Naive thymus-derived CD4-positive, alpha-beta T cell (primary cell): ENCODE measurements around the gene FOXN3. TPM values are rescaled to one million over a fixed set of nuclear protein-coding genes. Genes with fewer than 3 reads are reported as not detected.

Experiments
- ATAC-seq: fragments of 150-1000 bp; cut with Tn5 transposase; 2 replicates; pipeline ENCODE4 v1.10.0; 2021; ENCODE audit warnings: mild to moderate bottlenecking, moderate library complexity
- CTCF ChIA-PET: fragments of 350-600 bp; sonication (Branson Sonifier 250); formaldehyde crosslinking; loops from one replicate; lab custom pipeline; 2021; ENCODE audit warnings: antibody characterized with exemption; lab: Charles Lee
- POLR2A ChIA-PET: fragments of 350-600 bp; sonication (Branson Sonifier 250); formaldehyde crosslinking; loops from one replicate; lab custom pipeline; 2021; ENCODE audit warnings: antibody characterized with exemption, inconsistent platforms; lab: Charles Lee
- DNase-seq, 9 donors: peaks; one replicate each; pipeline versions ENCODE4 v3.0.0 to v3.0.0-alpha.2; 2020 to 2022; ENCODE audit warnings: mixed read lengths in 1 of 9
- H3K27ac ChIP-seq: one replicate; pipeline ENCODE4 v1.7.0; 2013; ENCODE audit warnings: mild to moderate bottlenecking, low read depth, low read length, moderate library complexity
- H3K27me3 ChIP-seq, 2 donors: one replicate each; pipeline ENCODE4 v1.7.0; 2013; ENCODE audit warnings: low read length in 2 of 2, mild to moderate bottlenecking in 2 of 2, moderate library complexity in 2 of 2; ENCODE audit not compliant: control insufficient read depth in 2 of 2, insufficient read depth in 2 of 2
- H3K36me3 ChIP-seq, 3 experiments: 1 replicate in 2 of 3; 2 replicates in 1 of 3; pipeline ENCODE4 v1.7.0; 2013; ENCODE audit warnings: low read length in 3 of 3, mild to moderate bottlenecking in 3 of 3, moderate library complexity in 1 of 3; ENCODE audit not compliant: insufficient read depth in 3 of 3, control insufficient read depth in 2 of 3
- H3K4me1 ChIP-seq, 2 donors: one replicate each; pipeline ENCODE4 v1.7.0; 2013; ENCODE audit warnings: low read length in 2 of 2, mild to moderate bottlenecking in 2 of 2, moderate library complexity in 1 of 2; ENCODE audit not compliant: control insufficient read depth in 2 of 2, insufficient read depth in 2 of 2
- H3K4me3 ChIP-seq: 2 replicates; pipeline ENCODE4 v1.7.0; 2013; ENCODE audit warnings: mild to moderate bottlenecking, low read length
- H3K9me3 ChIP-seq, 3 experiments: 1 replicate in 2 of 3; 2 replicates in 1 of 3; pipeline ENCODE4 v1.7.0; 2013; ENCODE audit warnings: low read length in 3 of 3; ENCODE audit not compliant: control insufficient read depth in 2 of 3
- H3K27ac Mint-ChIP-seq, 9 donors: one replicate each; pipeline ENCODE4 v1.8.0; 2020 to 2022; ENCODE audit warnings: mixed read lengths in 9 of 9, mild to moderate bottlenecking in 8 of 9, moderate library complexity in 5 of 9, inconsistent platforms in 2 of 9
- H3K27me3 Mint-ChIP-seq, 5 donors: one replicate each; pipeline ENCODE4 v1.8.0; 2021 to 2022; ENCODE audit warnings: mixed read lengths in 5 of 5, mild to moderate bottlenecking in 1 of 5
- H3K36me3 Mint-ChIP-seq, 5 donors: one replicate each; pipeline ENCODE4 v1.8.0; 2020 to 2022; ENCODE audit warnings: mixed read lengths in 5 of 5, mild to moderate bottlenecking in 3 of 5, inconsistent platforms in 1 of 5
- H3K4me1 Mint-ChIP-seq, 7 donors: one replicate each; pipeline ENCODE4 v1.8.0; 2020 to 2022; ENCODE audit warnings: mixed read lengths in 7 of 7, mild to moderate bottlenecking in 3 of 7, inconsistent platforms in 1 of 7
- H3K4me3 Mint-ChIP-seq, 10 donors: one replicate each; pipeline ENCODE4 v1.8.0; 2020 to 2022; ENCODE audit warnings: mild to moderate bottlenecking in 10 of 10, mixed read lengths in 10 of 10, moderate library complexity in 6 of 10, inconsistent platforms in 2 of 10
- H3K9me3 Mint-ChIP-seq, 11 donors: one replicate each; pipeline ENCODE4 v1.8.0; 2020 to 2022; ENCODE audit warnings: mixed read lengths in 11 of 11, mild to moderate bottlenecking in 4 of 11, inconsistent platforms in 1 of 11, moderate library complexity in 1 of 11
- intact Hi-C, 2 donors: fragments of 100-400 bp; cut with micrococcal nuclease; formaldehyde crosslinking; loops; one replicate each; pipeline ENCODE4 v1.15.1; 2023
- polyA plus RNA-seq, 2 donors: library from polyadenylated mRNA; unstranded; fragments of 300-500 nt; fragmentation: Illumina TruSeq; gene quantifications; one replicate each; pipeline ENCODE4 v1.2.3, GENCODE V29; 2021
- total RNA-seq, 6 experiments: library from RNA in 5 of 6; stranded (reverse) in 5 of 6; gene quantifications; 1 replicate in 5 of 6; 2 replicates in 1 of 6; pipeline ENCODE4 v1.2.3 and lab custom pipeline; 2021 to 2026

Gene FOXN3
- total and polyA plus RNA-seq, 7 experiments from 2014 or later, result 103 to 192 (median 149) TPM

- H3K27ac Mint-ChIP-seq, result peak overlapping the region in 2 of 9 donors; percentile 23 to 36
- H3K27me3 Mint-ChIP-seq, result no peaks in the 10 kb centered on the region
- ChIA-PET CTCF (no interaction called here), POLR2A (no interaction called here)
- Histone ChIP-seq H3K27ac (no peak overlapping the region), H3K9me3 (no peaks in the 10 kb centered on the region), H3K4me1 (peaks cover 8 to 14% of the 10 kb centered on the region in 2 donors), H3K36me3 (peaks cover 0 to 22% (median 3%) of the 10 kb centered on the region in 3 experiments), H3K27me3 (no peaks in the 10 kb centered on the region), H3K4me3 (no peak overlapping the region)
- H3K4me1 Mint-ChIP-seq, result peaks cover 49 to 91% (median 77%) of the 10 kb centered on the region in 7 donors
- ATAC-seq (no peak), DNase-seq (no peak)
- intact Hi-C loops, result no loop called here
- peaks cover 0 to 2% (median 0%) of the 10 kb centered on the region in 11 donors for H3K9me3 Mint-ChIP-seq
- H3K4me3 Mint-ChIP-seq, result peak overlapping the region in 1 of 10 donors; percentile 7
- H3K36me3 Mint-ChIP-seq, result peaks cover 9 to 72% (median 37%) of the 10 kb centered on the region in 5 donors
These were observed 139.8 kb downstream of the FOXN3 start for GRCh38 chr14:89277203-89277602.

GRCh38 chr14:89276424-89276975 is 140.5 kb downstream of the FOXN3 start:
- peaks cover 0 to 22% (median 3%) of the 10 kb centered on the region in 3 experiments for H3K36me3 ChIP-seq
- H3K4me1 Mint-ChIP-seq, result peaks cover 49 to 91% (median 74%) of the 10 kb centered on the region in 7 donors
- peak overlapping the region in 6 of 9 donors; percentile 23 to 96 (median 47) for H3K27ac Mint-ChIP-seq
- H3K4me3 ChIP-seq, result no peak overlapping the region
- POLR2A ChIA-PET, result interaction anchor here (0.6 to 0.8 kb wide), 2 partner anchors 30 to 309 kb away, joined by 3 to 4 read pairs; no protein-coding TSS in a partner anchor
- peaks cover 8 to 14% of the 10 kb centered on the region in 2 donors for H3K4me1 ChIP-seq
- intact Hi-C loops, result loop anchor here in 1 of 2 donors (1.0 kb wide), 2 partner anchors 141 to 341 kb away; partner anchors contain the start of gene FOXN3
- H3K27me3 ChIP-seq, result no peaks in the 10 kb centered on the region
- no peaks in the 10 kb centered on the region for H3K9me3 ChIP-seq
- H3K27me3 Mint-ChIP-seq, result no peaks in the 10 kb centered on the region
- ATAC-seq (peak; percentile 74), DNase-seq (peak in 1 of 9 donors; percentile 86)
- CTCF ChIA-PET, result no interaction called here
- peak overlapping the region in 3 of 10 donors; percentile 39 to 75 (median 45) for H3K4me3 Mint-ChIP-seq
- H3K9me3 Mint-ChIP-seq, result peaks cover 0 to 2% (median 0%) of the 10 kb centered on the region in 11 donors
- H3K27ac ChIP-seq, result no peak overlapping the region
- peaks cover 5 to 65% (median 34%) of the 10 kb centered on the region in 5 donors for H3K36me3 Mint-ChIP-seq

GRCh38 chr14:89270439-89271227 is 146.4 kb downstream of the FOXN3 start:
- ChIA-PET CTCF (no interaction called here), POLR2A (no interaction called here)
- Histone ChIP-seq H3K9me3 (no peaks in the 10 kb centered on the region), H3K4me1 (peaks cover 4 to 5% of the 10 kb centered on the region in 2 donors), H3K36me3 (no peaks in the 10 kb centered on the region), H3K4me3 (no peak overlapping the region), H3K27ac (no peak overlapping the region), H3K27me3 (no peaks in the 10 kb centered on the region)
- H3K4me3 Mint-ChIP-seq, result peak overlapping the region in 1 of 10 donors; percentile 20
- peak overlapping the region in 2 of 9 donors; percentile 7 to 86 for H3K27ac Mint-ChIP-seq
- intact Hi-C loops, result no loop called here
- DNase-seq (no peak), ATAC-seq (no peak)
- H3K9me3 Mint-ChIP-seq, result peaks cover 0 to 4% (median 0%) of the 10 kb centered on the region in 11 donors
- H3K36me3 Mint-ChIP-seq, result peaks cover 3 to 48% (median 23%) of the 10 kb centered on the region in 5 donors
- H3K4me1 Mint-ChIP-seq, result peaks cover 36 to 90% (median 86%) of the 10 kb centered on the region in 7 donors
- H3K27me3 Mint-ChIP-seq, result no peaks in the 10 kb centered on the region

GRCh38 chr14:89269404-89269803 is 147.6 kb downstream of the FOXN3 start:
- H3K27ac ChIP-seq, result no peak overlapping the region
- H3K4me1 ChIP-seq, result peaks cover 5 to 7% of the 10 kb centered on the region in 2 donors
- Mint-ChIP-seq H3K4me1 (peaks cover 27 to 90% (median 85%) of the 10 kb centered on the region in 7 donors), H3K27ac (peak overlapping the region in 1 of 9 donors; percentile 6), H3K36me3 (peaks cover 3 to 43% (median 23%) of the 10 kb centered on the region in 5 donors), H3K27me3 (no peaks in the 10 kb centered on the region), H3K9me3 (peaks cover 0 to 4% (median 0%) of the 10 kb centered on the region in 11 donors), H3K4me3 (peak overlapping the region in 1 of 10 donors; percentile 0)
- no peaks in the 10 kb centered on the region for H3K36me3 ChIP-seq
- intact Hi-C loops, result no loop called here
- H3K27me3 ChIP-seq, result no peaks in the 10 kb centered on the region
- no peak for DNase-seq
- H3K4me3 ChIP-seq, result no peak overlapping the region
- no peak for ATAC-seq
- H3K9me3 ChIP-seq, result no peaks in the 10 kb centered on the region
- CTCF ChIA-PET, result no interaction called here
- POLR2A ChIA-PET, result no interaction called here

GRCh38 chr14:89268514-89268913 is 148.5 kb downstream of the FOXN3 start:
- H3K4me1 Mint-ChIP-seq, result peaks cover 25 to 87% (median 82%) of the 10 kb centered on the region in 7 donors
- peaks cover 0 to 4% (median 0%) of the 10 kb centered on the region in 11 donors for H3K9me3 Mint-ChIP-seq
- peak overlapping the region in 2 of 9 donors; percentile 14 to 44 for H3K27ac Mint-ChIP-seq
- Histone ChIP-seq H3K4me3 (no peak overlapping the region), H3K9me3 (no peaks in the 10 kb centered on the region), H3K4me1 (peaks cover 5 to 11% of the 10 kb centered on the region in 2 donors), H3K27me3 (no peaks in the 10 kb centered on the region), H3K27ac (no peak overlapping the region), H3K36me3 (no peaks in the 10 kb centered on the region)
- H3K36me3 Mint-ChIP-seq, result peaks cover 6 to 43% (median 26%) of the 10 kb centered on the region in 5 donors
- ChIA-PET CTCF (no interaction called here), POLR2A (no interaction called here)
- no peak for ATAC-seq
- no peak overlapping the region for H3K4me3 Mint-ChIP-seq
- intact Hi-C loops, result no loop called here
- H3K27me3 Mint-ChIP-seq, result no peaks in the 10 kb centered on the region
- DNase-seq, result no peak

- DNase-seq (no peak), ATAC-seq (no peak)
- H3K4me1 Mint-ChIP-seq, result peaks cover 19 to 86% (median 78%) of the 10 kb centered on the region in 7 donors
- Histone ChIP-seq H3K4me1 (peaks cover 0 to 11% of the 10 kb centered on the region in 2 donors), H3K4me3 (no peak overlapping the region), H3K36me3 (no peaks in the 10 kb centered on the region), H3K9me3 (no peaks in the 10 kb centered on the region), H3K27ac (no peak overlapping the region), H3K27me3 (no peaks in the 10 kb centered on the region)
- intact Hi-C loops, result no loop called here
- H3K9me3 Mint-ChIP-seq, result peaks cover 0 to 3% (median 0%) of the 10 kb centered on the region in 11 donors
- CTCF ChIA-PET, result no interaction called here
- H3K27ac Mint-ChIP-seq, result peak overlapping the region in 3 of 9 donors; percentile 0 to 14 (median 4)
- H3K27me3 Mint-ChIP-seq, result no peaks in the 10 kb centered on the region
- POLR2A ChIA-PET, result no interaction called here
- no peak overlapping the region for H3K4me3 Mint-ChIP-seq
- H3K36me3 Mint-ChIP-seq, result peaks cover 6 to 38% (median 20%) of the 10 kb centered on the region in 5 donors
These were observed 149.4 kb downstream of the FOXN3 start for GRCh38 chr14:89267656-89268055.
